Stimulated activated naive CD8-positive, alpha-beta T cell treated with anti-CD3 and anti-CD28 coated beads, Interleukin-15, amount 100 ng/mL, for 72 hours (primary cell): ENCODE data around the gene ARFIP2.

Source experiments
- ATAC-seq: fragments of 150-1000 bp; cut with Tn5 transposase; 2 replicates; pipeline ENCODE4 v1.10.0; 2021; ENCODE audit warnings: mild to moderate bottlenecking, moderate library complexity
- DNase-seq, 2 donors: peaks; one replicate each; pipeline ENCODE4 v3.0.0; 2021 to 2022
- H3K27ac Mint-ChIP-seq, 2 donors: one replicate each; pipeline ENCODE4 v1.8.0; 2022; ENCODE audit warnings: mild to moderate bottlenecking in 2 of 2, mixed read lengths in 2 of 2, moderate library complexity in 2 of 2
- H3K27me3 Mint-ChIP-seq: one replicate; pipeline ENCODE4 v1.8.0; 2022; ENCODE audit warnings: mixed read lengths
- H3K4me1 Mint-ChIP-seq: one replicate; pipeline ENCODE4 v1.8.0; 2022; ENCODE audit warnings: mild to moderate bottlenecking, mixed read lengths
- H3K4me3 Mint-ChIP-seq, 2 donors: one replicate each; pipeline ENCODE4 v1.8.0; 2022; ENCODE audit warnings: mild to moderate bottlenecking in 2 of 2, mixed read lengths in 2 of 2, moderate library complexity in 1 of 2
- H3K9me3 Mint-ChIP-seq, 2 donors: one replicate each; pipeline ENCODE4 v1.8.0; 2022; ENCODE audit warnings: mixed read lengths in 2 of 2

ARFIP2 gene

DNA sequence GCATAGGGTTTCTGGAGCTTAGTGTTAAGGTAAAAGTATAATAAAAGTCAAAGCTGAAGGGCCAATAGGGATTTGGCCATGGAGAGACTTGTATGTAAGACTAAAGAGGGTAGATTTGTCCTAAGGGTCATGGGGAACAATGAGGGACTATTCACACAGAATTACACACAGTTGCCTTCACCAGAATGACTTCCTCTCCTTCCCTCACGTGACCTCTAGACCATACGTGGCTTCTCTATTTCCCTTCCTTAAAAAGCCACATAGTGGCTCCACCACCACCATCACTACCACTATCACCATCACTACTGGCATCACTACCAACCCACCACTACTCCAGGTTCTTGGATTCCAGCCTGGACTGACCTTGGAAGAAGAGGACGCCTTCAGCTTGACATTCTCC lies 43.1 kb downstream of the ARFIP2 start:
- Mint-ChIP-seq H3K4me1 (no peaks in the 10 kb centered on the region), H3K27me3 (no peaks in the 10 kb centered on the region), H3K9me3 (no peaks in the 10 kb centered on the region), H3K27ac (no peak overlapping the region), H3K4me3 (no peak overlapping the region)
- no peak for DNase-seq
- peak; percentile 75 for ATAC-seq

DNA sequence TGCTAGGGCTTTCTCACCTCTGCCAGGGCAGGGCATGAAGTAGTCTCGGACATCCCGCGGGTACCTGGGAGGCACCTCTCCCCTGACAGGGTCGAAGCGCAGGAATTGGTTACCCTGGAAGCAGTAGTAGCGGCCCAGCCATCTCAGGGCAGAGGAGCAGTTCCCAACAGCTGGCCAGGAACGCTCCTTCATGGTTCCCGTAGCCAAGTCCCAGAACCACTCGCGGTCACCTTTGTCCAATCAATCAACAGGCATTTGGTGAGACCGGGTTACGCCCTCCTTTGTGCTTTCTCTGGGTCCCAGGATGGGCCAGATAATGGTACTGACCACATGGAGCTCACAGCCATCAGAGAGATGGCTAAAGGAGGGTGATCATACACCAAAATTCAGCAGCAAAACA lies 43.7 kb downstream of the ARFIP2 start:
- no peaks in the 10 kb centered on the region for H3K4me1 Mint-ChIP-seq
- no peak overlapping the region for H3K4me3 Mint-ChIP-seq
- DNase-seq (no peak), ATAC-seq (no peak)
- no peaks in the 10 kb centered on the region for H3K27me3 Mint-ChIP-seq
- no peaks in the 10 kb centered on the region for H3K9me3 Mint-ChIP-seq
- no peak overlapping the region for H3K27ac Mint-ChIP-seq

DNA sequence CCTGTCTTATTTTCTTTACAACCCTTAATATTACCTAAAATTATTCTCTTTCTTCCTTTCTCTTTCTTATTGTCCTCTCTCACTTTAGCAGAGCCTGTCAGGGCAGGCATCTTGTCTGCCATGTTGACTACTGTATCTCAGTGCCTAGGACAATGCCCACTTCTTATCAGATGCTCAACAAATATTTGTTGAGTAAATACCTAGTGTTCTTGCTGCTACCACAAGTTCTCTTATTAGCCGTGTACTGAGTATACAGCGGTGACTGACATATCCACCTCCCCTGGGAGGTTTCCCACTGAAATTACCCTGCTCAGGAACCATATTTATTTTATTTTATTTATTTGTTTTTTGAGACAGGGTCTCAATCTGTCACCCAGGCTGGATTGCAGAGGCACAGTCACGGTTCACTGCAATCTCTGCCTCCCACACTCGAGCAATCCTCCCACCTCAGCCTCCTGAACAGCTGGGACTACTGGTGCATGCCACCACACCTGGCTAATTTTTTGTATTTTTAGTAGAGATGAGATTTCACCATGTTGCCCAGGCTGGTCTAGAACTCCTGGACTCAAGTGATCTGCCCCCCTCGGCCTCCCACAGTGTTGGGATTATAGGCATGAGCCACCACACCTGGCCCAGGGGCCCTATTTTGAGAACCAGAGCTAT lies 47.0 kb downstream of the ARFIP2 start:
- no peaks in the 10 kb centered on the region for H3K9me3 Mint-ChIP-seq
- H3K27ac Mint-ChIP-seq: peak overlapping the region in 1 of 2 donors; percentile 36
- DNase-seq (no peak), ATAC-seq (no peak)
- no peaks in the 10 kb centered on the region for H3K4me1 Mint-ChIP-seq
- no peak overlapping the region for H3K4me3 Mint-ChIP-seq
- no peaks in the 10 kb centered on the region for H3K27me3 Mint-ChIP-seq

DNA sequence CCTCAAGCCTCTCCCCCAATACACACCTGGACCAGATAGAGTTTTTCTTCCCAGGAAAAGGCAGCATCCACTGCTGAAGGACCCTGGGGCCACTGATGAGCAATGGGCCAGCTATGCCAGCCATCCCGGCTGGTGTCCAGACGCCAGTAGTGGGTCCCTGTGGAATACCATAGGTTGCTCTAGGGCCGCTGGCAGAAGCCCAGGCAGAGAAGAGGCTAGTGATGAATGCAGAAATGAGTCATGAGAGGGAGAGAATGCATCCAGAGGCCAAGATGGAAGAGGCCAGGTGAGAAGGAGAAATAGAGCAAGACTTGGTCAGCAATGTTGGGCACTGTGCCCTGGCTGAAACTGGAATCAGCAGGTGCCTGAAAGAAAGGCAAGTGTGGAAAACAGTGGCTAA lies 49.3 kb downstream of the ARFIP2 start:
- Mint-ChIP-seq H3K27ac (no peak overlapping the region), H3K4me3 (no peak overlapping the region), H3K9me3 (no peaks in the 10 kb centered on the region), H3K4me1 (no peaks in the 10 kb centered on the region), H3K27me3 (no peaks in the 10 kb centered on the region)
- no peak for ATAC-seq
- DNase-seq: no peak

DNA sequence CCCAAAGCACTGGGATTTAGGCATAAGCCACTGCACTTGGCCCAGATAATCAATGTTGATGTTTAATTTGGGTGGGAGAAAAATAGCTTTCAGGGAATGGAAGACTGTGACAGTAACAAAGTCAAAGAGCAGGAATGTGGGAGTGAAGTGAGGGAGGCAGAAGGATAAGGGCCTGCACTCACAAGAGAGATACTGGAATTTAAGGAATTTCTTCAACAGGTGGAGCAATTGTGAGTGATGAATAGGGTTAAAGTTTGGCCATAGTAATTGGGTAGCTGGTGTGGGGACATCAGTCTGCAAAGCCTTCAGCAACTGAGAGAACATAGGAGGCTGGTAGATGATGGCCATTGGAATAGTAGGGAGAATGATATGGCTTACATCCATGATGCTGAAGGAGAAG lies 53.6 kb downstream of the ARFIP2 start:
- ATAC-seq: no peak
- no peak overlapping the region for H3K4me3 Mint-ChIP-seq

More for the DNA sequence above, 53.6 kb downstream of the ARFIP2 start:
- peaks cover 9% of the 10 kb centered on the region for H3K27me3 Mint-ChIP-seq
- no peak overlapping the region for H3K27ac Mint-ChIP-seq
- H3K9me3 Mint-ChIP-seq: no peaks in the 10 kb centered on the region
- H3K4me1 Mint-ChIP-seq: no peaks in the 10 kb centered on the region
- DNase-seq: no peak
